ENCODE results near the gene PIAS1. TPM values are rescaled to one million over a fixed set of nuclear protein-coding genes. Genes with fewer than 3 reads are reported as not detected.

Gene PIAS1
- total and polyA plus RNA-seq, 9 of the 15 experiments (the other 6 are each of a cell fraction or from before 2014, with no cell fraction given), result 18.0 to 59.1 (median 28.5) TPM

- Histone ChIP-seq H3K27ac (ENCODE audit: extremely low read depth, low read depth, low read length) (no peak overlapping the region), H3K36me3 (ENCODE audit: control insufficient read depth, insufficient read depth, low read length) (peaks cover 15% of the 10 kb centered on the region; the same call in 1 of the 3 replicates), H3K9me3 (replicated peaks; ENCODE audit: control insufficient read depth, insufficient read depth, low read depth, low read length) (no peaks in the 10 kb centered on the region), H3K79me2 (ENCODE audit: control insufficient read depth, insufficient read depth, low read length) (peaks cover 74% of the 10 kb centered on the region), H4K20me1 (replicated peaks; ENCODE audit: control insufficient read depth, insufficient read depth, low read length) (no peaks in the 10 kb centered on the region), H3K4me1 (replicated peaks in 1 of 2; ENCODE audit: control insufficient read depth in 2 of 2, insufficient read depth in 2 of 2, low read length in 2 of 2) (no peaks in the 10 kb centered on the region), H3K9ac (ENCODE audit: insufficient read depth in 1 of 2, low read depth in 2 of 2, low read length in 2 of 2) (no peak overlapping the region), H3K27me3 (ENCODE audit: control insufficient read depth in 2 of 2, insufficient read depth in 2 of 2, low read length in 2 of 2) (no peaks in the 10 kb centered on the region), H3K4me2 (ENCODE audit: insufficient read depth, low read length) (no peak overlapping the region), H3K4me3 (no peak overlapping the region), H3K9me1 (ENCODE audit: control insufficient read depth, insufficient read depth, low read length) (no peaks in the 10 kb centered on the region), H2AFZ (ENCODE audit: low read depth, low read length) (no peak overlapping the region)
- no peak for FAIRE-seq
- WGBS (ENCODE audit: insufficient coverage, low coverage, missing lambda C conversion rate), result 83% methylated on average over 4 of the region's 4 CpGs
- no TSS peak for BruUV-seq (replicated peaks)
- no peak for ATAC-seq
- in situ Hi-C loops (cut with MboI) (no loop called here), intact Hi-C loops (cut with micrococcal nuclease) (no loop called here)
- DNase-seq (ENCODE audit: extremely low read depth in 1 of 4, low spot score in 3 of 4), result no peak
- TF ChIP-seq EWSR1 (IDR thresholded peaks at IDR 0.05; ENCODE audit: borderline replicate concordance, low read depth, partially characterized antibody) (no peak), BRCA1 (IDR thresholded peaks at IDR 0.05) (no peak), BRCA1 (CRISPR knock-in tag; IDR thresholded peaks at IDR 0.05) (no peak), HLTF (IDR thresholded peaks at IDR 0.05) (no peak), E2F3 (CRISPR knock-in tag; IDR thresholded peaks at IDR 0.05) (no peak), ZNF143 (CRISPR knock-in tag; IDR thresholded peaks at IDR 0.05) (no peak), ZNF318 (IDR thresholded peaks at IDR 0.05; ENCODE audit: borderline replicate concordance in 1 of 2, low read depth in 1 of 2) (no peak), ZNF695 (CRISPR knock-in tag; IDR thresholded peaks at IDR 0.05) (no peak), MCM3 (IDR thresholded peaks at IDR 0.05) (no peak), HMG20B (CRISPR knock-in tag; IDR thresholded peaks at IDR 0.05) (no peak), CREBBP (IDR thresholded peaks at IDR 0.05; ENCODE audit: low read depth, low read length) (no peak), GTF2F1 (IDR thresholded peaks at IDR 0.05; ENCODE audit: low read depth, low read length) (no peak)
- POLR2A ChIA-PET, result no interaction called here
- CTCF ChIA-PET (ENCODE audit: low intra/inter-chr PET ratio), result no interaction called here
These were observed 52.5 kb downstream of the PIAS1 start for GRCh38 chr15:68106656-68107055.

All from K562 (cell line).